Panc1 (cell line): Measurements from ENCODE around the gene ANKRD13C. TPM values are rescaled to one million over a fixed set of nuclear protein-coding genes. Genes with fewer than 3 reads are reported as not detected.

ENCODE experiments used
- ATAC-seq: fragments of 200-7000 bp; cut with Tn5 transposase; 2 replicates; pipeline ENCODE4 v1.9.1; 2020; ENCODE audit warnings: mild to moderate bottlenecking, moderate library complexity
- BruUV-seq: library from RNA; stranded (reverse); fragments of 400-500 nt; replicated peaks from 2 replicates; lab custom pipeline; 2021; lab: Mats Ljungman, UMichigan
- CTCF ChIA-PET: fragments of 300-600 bp; sonication (Branson Sonifier 250); formaldehyde crosslinking; loops from one replicate; lab custom pipeline; 2022; ENCODE audit warnings: antibody characterized with exemption; lab: Charles Lee
- POLR2A ChIA-PET: fragments of 300-600 bp; sonication (Branson Sonifier 250); formaldehyde crosslinking; loops from one replicate; lab custom pipeline; 2022; ENCODE audit warnings: antibody characterized with exemption; lab: Charles Lee
- DNase-seq: peaks from one replicate; pipeline ENCODE4 v3.0.0-alpha.2; 2010; ENCODE audit warnings: low read depth, low spot score
- H3K27ac ChIP-seq: 2 replicates; pipeline ENCODE4 v1.5.1; 2011; ENCODE audit warnings: mild to moderate bottlenecking, low read length, inconsistent platforms
- H3K27me3 ChIP-seq: fragments of 200-500 bp; sonication (Bioruptor generic); 2 replicates; pipeline ENCODE4 v1.6.0; 2014; ENCODE audit warnings: low read length, inconsistent platforms; ENCODE audit not compliant: control insufficient read depth, insufficient read depth
- H3K36me3 ChIP-seq: fragments of 200-500 bp; sonication (Bioruptor generic); 2 replicates; pipeline ENCODE4 v1.5.1; 2014; ENCODE audit warnings: inconsistent platforms, mild to moderate bottlenecking, low read length, moderate library complexity; ENCODE audit not compliant: control insufficient read depth, insufficient read depth
- H3K4me1 ChIP-seq: 2 replicates; pipeline ENCODE4 v1.5.1; 2011; ENCODE audit warnings: inconsistent platforms, mild to moderate bottlenecking, low read length, moderate library complexity; ENCODE audit not compliant: control insufficient read depth, insufficient read depth
- H3K4me3 ChIP-seq, 2 experiments: 2 replicates each; pipeline ENCODE4 v1.5.1; 2011 to 2012; ENCODE audit warnings: low read depth in 2 of 2, low read length in 2 of 2, mild to moderate bottlenecking in 2 of 2, inconsistent platforms in 1 of 2, moderate library complexity in 1 of 2
- H3K9me3 ChIP-seq: fragments of 200-500 bp; sonication (Bioruptor generic); 2 replicates; pipeline ENCODE4 v1.5.1; 2014; ENCODE audit warnings: low read depth, mild to moderate bottlenecking, inconsistent platforms, low read length, moderate library complexity; ENCODE audit not compliant: control insufficient read depth, insufficient read depth
- CTCF ChIP-seq: fragments of 450-650 bp; IDR thresholded peaks from 2 replicates; pipeline ENCODE4 v1.5.1; 2017; ENCODE audit warnings: mild to moderate bottlenecking
- POLR2AphosphoS5 ChIP-seq: IDR thresholded peaks from 2 replicates; pipeline ENCODE4 v1.6.1; 2012; ENCODE audit warnings: mild to moderate bottlenecking, low read depth, low read length, moderate library complexity
- REST ChIP-seq, 2 experiments: IDR thresholded peaks; 2 replicates each; pipeline ENCODE4 v1.6.1; 2011 to 2012; ENCODE audit warnings: low read depth in 2 of 2, control low read depth in 1 of 2, low read length in 1 of 2, mild to moderate bottlenecking in 1 of 2, moderate library complexity in 1 of 2; ENCODE audit not compliant: insufficient read depth in 1 of 2
- SIN3A ChIP-seq: IDR thresholded peaks from 2 replicates; pipeline ENCODE4 v1.6.1; 2012; ENCODE audit warnings: low read depth, mild to moderate bottlenecking, low read length, moderate library complexity, borderline replicate concordance; ENCODE audit not compliant: insufficient read depth
- TCF7L2 ChIP-seq: IDR thresholded peaks from 2 replicates; pipeline ENCODE4 v1.6.1; 2011; ENCODE audit warnings: mild to moderate bottlenecking, low read depth, low read length, inconsistent platforms
- in situ Hi-C: cut with HindIII; loops from 2 replicates; pipeline ENCODE4 v1.10.0; 2016; ENCODE audit warnings: low sequenced_read_pairs, low pct_unique_long_range_greater_than_20kb
- intact Hi-C: fragments of 100-400 bp; cut with micrococcal nuclease; formaldehyde crosslinking; loops from one replicate; pipeline ENCODE4 v1.10.0; 2022; ENCODE audit not compliant: unreplicated experiment
- total RNA-seq: library from RNA; stranded (reverse); gene quantifications from one replicate; pipeline ENCODE4 v1.2.1, GENCODE V29; 2021; ENCODE audit not compliant: unreplicated experiment

Gene ANKRD13C
- total RNA-seq, 1 experiment from 2014 or later: 20.7 TPM

GRCh38 chr1:70401974-70402373 lies 47.5 kb upstream of the ANKRD13C start:
- Histone ChIP-seq H3K27me3 (peaks cover 3% of the 10 kb centered on the region; the same call in 1 of the 2 replicates), H3K4me3 (no peak overlapping the region), H3K27ac (no peak overlapping the region), H3K9me3 (no peaks in the 10 kb centered on the region), H3K36me3 (no peaks in the 10 kb centered on the region), H3K4me1 (no peaks in the 10 kb centered on the region)
- ATAC-seq (no peak), DNase-seq (no peak)
- no TSS peak for BruUV-seq
- CTCF ChIA-PET: no interaction called here
- in situ Hi-C loops (no loop called here), intact Hi-C loops (no loop called here)
- no peak for TF ChIP-seq POLR2AphosphoS5
- no peak for TF ChIP-seq REST (IDR thresholded peaks at IDR 0.05; ENCODE audit: insufficient read depth in 1 of 2, low read depth in 2 of 2, low read length in 1 of 2)
- no peak for TF ChIP-seq TCF7L2
- POLR2A ChIA-PET: no interaction called here

GRCh38 chr1:70400335-70400734 lies 45.8 kb upstream of the ANKRD13C start:
- H3K27ac ChIP-seq: no peak overlapping the region
- in situ Hi-C loops: no loop called here
- H3K4me1 ChIP-seq: no peaks in the 10 kb centered on the region
- ChIA-PET POLR2A (no interaction called here), CTCF (no interaction called here)
- H3K9me3 ChIP-seq: no peaks in the 10 kb centered on the region
- peaks cover 6% of the 10 kb centered on the region; the same call in 1 of the 2 replicates for H3K27me3 ChIP-seq
- BruUV-seq: no TSS peak
- DNase-seq (no peak), ATAC-seq (no peak)
- H3K4me3 ChIP-seq: no peak overlapping the region
- TF ChIP-seq POLR2AphosphoS5: no peak
- TF ChIP-seq REST (IDR thresholded peaks at IDR 0.05; ENCODE audit: insufficient read depth in 1 of 2, low read depth in 2 of 2, low read length in 1 of 2): no peak
- TF ChIP-seq TCF7L2: no peak
- no peak for TF ChIP-seq SIN3A
- no peak for TF ChIP-seq CTCF
- intact Hi-C loops: no loop called here
- no peaks in the 10 kb centered on the region for H3K36me3 ChIP-seq
